Ureter (tissue), 1 donor: ENCODE data around the gene CDH23. TPM values are rescaled to one million over a fixed set of nuclear protein-coding genes. Genes with fewer than 3 reads are reported as not detected.

Experiments
- DNase-seq: peaks from one replicate; pipeline ENCODE4 v3.0.0-alpha.2; 2020; ENCODE audit warnings: low spot score
- total RNA-seq: library from RNA; stranded (reverse); gene quantifications from one replicate; pipeline ENCODE4 v1.2.4, GENCODE V29; 2023
- donor health status: DM: yes; HTN: yes; CAD: no.

The CDH23 gene
- total RNA-seq, 1 donor from 2014 or later = 79.3 TPM

- DNase-seq = no peak
Measured at GRCh38 chr10:71816936-71817618, 420.4 kb downstream of the CDH23 start.

DNA sequence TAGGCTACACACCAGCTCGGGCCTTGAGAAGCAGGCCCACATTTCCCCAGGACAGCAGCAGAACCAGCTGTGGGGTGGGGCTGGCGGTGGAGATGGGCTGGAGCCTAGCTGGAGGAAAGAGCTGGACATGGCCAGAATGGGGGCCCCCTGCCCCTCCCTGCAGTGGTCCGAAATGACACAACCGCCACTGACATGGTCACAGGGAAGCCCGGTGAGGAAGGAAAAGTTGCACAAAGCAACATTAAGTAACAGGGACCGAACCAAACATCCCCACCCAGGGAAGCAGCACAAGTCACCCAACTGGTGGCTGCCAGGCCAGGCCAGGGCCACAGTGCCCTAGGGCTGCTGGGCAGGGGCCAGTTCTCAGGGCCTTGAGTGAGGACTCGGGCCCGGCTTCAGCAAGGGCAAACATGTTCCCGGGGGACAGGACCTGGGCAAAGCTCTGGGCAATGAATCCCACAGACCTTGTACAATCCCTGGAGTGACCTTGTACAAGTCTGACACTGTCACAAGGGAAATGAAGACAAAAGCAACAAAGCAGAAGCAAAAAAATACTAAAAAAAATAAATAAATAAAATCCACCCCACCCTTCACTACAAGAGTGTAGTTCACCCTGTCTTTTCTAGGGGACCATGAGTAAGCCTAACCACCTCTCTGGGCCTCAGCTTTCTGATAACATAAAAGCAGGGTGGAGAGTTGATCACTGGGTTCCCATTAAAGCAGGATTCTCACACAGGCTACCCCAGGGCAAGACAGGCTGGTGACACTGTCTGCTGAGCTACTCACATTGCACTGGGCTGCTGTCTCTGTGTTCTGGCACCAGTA lies 421.3 kb downstream of the CDH23 start:
- no peak for DNase-seq

DNA sequence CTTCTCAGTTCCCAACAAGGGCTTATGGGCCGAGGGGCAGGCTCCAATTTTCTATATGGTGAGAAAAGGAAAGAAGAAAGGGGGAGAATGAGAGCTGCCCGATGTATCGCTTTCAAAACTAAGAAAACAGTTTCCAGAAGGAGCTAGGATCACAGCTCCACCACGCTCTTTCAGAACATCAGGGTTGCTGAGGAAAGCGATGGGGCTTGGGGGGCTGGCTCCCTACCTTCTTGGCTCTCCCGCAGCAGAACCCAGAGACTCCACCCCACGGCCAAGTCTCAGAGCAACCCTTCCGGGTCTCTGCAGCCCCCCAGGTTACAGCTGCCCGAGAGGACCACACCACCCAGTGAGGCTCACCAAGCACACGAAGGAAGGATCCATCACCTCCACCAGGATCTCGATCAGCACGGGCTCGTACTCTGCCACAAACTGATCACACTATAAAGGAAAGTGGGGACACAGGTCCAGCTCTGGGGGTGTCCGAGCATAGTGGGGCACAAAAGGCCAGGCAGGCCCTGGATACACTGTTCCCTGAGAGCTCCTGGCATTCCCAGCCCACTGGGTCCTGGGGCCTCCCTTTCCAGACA lies 422.0 kb downstream of the CDH23 start:
- DNase-seq = no peak

- no peak for DNase-seq
Measured at GRCh38 chr10:71819441-71819861, 422.7 kb downstream of the CDH23 start.

DNA sequence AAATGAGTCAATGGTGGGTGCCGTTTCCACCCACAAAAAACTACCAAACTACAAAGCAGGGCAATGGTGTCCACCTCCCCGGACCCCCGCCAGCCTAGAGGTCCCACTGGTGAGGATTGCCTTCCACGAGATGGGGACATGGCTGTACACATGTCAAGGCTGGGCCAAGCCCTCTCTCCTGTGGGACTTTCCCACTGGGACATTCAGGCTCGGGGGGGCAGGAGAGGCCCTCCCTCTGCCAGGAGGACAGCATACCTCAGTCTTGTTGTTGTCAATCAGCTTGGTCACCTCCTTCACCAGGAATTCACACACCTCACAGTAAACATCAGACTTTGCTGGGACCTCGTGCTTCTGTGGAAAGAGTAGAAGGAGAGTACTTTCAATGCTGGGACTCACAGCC lies 423.3 kb downstream of the CDH23 start:
- no peak for DNase-seq

DNA sequence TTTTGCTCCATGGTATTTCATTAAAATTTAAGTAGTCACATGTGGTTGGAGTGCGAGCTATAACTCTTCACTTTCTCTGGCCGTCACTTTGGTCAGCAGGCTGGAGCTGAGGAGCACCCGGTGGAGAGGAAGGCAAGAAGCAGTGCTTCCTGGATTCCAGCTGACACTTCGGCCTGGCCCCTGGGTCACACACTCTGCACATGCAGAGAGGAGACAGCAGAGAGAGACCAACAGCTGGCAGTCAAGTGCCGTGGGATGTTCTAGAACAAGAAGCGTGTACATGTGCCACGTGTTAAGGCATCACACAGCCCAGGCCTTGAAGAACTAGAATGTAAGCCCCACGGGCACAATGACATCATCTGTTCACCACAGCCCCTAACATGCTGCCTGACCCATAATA lies 424.2 kb downstream of the CDH23 start:
- no peak for DNase-seq

GRCh38 chr10:71821909-71822763 lies 425.4 kb downstream of the CDH23 start:
- DNase-seq = no peak

DNA sequence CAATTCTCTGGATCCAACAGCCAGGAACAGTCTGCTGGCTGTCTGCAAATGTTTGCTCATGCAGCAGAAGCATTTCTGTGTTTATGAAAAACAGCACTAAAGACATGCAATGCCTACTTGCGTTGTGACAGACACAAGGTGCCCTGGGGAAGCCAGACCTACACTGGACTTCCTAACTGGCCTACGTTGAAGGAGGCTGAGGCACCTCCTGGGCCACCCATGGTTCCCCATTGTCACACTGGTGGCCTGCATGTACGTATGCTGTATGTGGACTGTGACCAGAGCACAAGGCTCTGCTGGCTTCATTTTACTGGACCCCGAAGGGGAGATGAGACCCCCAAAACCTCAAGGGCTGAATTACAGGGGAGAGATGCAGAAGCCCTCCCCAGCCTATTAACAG lies 426.6 kb downstream of the CDH23 start:
- no peak for DNase-seq

DNA sequence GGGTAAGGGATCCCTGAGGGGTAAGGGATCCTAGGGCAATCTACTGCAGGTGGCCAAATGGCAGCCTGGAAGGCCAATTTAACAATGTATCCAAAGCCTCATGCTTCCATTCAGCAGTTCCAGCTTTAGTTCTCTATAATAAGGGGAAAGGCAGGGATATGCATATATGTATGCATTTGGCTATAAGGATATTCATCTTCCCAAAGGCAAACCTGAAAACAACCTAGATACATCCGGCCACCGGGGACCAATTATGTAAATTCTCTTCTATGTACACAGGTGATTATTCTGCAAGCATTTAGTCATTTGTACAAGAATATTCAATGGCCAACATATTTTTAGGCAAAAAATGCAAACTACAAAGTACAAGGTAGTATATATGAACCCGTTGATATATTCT lies 427.6 kb downstream of the CDH23 start:
- DNase-seq = no peak

DNA sequence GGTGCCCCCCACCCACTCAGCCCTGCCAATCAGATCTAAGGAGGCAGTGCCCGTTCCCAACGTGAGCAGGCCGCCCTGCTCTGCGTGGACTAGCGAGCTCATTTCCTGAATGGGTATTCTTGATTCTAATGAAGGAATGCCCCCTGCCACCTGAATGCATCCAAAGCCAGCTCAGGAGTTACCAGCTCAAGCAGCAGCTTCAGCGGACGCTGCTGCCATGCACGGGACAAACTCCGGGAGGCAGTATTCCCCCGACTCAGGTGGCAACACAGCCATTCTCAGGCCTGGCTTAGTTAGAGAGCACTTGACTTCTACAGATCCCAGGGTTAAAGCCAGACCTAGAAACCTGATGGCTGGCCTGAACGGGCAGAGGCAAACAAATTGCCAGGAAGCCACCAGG lies 428.5 kb downstream of the CDH23 start:
- no peak for DNase-seq

DNA sequence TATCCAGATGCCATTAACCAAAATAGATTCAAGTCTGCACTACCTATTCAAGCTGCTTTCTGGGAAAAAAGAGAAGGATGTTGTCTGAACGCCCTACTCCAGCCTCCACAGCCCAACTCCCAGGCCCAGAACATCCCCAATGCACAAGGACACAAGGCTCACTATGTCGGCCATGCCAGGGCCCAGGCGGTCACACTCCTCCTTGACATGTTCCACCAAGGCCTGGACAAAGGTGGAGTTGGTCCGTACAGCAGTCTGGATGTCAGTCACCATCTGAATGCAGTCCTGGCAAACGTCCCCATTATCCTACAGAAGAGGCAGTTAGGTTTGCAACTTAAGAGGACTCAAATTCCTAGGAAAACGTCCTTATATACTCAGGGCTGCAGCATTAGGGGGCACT lies 431.1 kb downstream of the CDH23 start:
- no peak for DNase-seq

DNA sequence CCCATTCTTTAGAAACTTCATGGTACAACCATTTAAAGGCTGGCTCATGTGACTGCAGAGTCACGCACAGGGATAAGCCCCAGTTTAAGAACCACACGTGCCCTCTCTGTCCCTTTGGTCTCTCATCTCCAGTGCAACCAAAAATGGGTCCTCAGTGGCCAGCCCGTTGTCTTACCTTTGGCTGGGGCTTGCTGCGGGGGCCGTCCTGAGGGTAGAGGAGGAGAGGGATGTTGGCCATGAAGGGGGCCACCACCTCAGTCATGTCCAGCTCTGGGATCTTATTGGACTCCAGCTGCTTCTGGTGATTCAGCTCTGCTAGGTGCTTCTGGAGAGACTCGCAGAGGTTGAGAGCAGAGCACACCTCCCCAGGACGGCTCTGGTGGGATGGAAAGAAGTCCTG lies 432.0 kb downstream of the CDH23 start:
- no peak for DNase-seq

DNA sequence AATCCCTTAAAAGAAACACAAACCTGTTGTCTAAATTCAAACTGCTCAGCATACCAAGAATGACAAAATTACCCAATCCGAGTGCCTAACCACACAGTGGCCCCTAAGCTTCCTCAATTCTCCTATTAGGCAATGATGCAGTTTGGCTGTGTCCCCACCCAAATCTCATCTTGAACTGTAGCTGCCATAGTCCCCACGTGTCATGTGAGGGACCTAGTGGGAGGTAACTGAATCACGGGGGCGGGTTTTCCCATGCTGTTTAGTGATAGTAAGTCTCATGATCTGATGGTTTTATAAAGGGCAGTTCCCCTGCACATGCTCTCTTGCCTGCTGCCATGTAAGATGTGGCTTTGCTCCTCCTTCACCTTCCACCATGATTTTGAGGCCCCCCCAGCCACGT lies 432.5 kb downstream of the CDH23 start:
- no peak for DNase-seq

DNA sequence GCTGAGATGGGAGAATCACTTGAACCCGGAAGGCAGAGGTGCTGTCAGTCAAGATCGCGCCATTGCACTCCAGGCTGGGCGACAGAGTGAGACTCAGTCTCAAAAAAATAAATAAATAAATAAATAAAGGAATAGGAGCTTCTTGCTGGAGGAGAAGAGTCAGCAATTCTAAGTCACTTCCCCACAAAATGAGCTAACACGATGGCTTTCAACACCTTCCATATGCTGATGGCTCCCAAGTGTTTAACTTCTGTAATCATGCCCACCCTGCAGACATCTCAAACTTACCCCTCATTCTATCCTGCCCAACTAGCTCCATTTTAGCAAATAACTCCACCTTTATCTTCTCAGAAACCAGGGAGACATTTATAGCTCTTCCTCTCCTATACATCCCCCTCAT lies 433.2 kb downstream of the CDH23 start:
- DNase-seq = no peak

DNA sequence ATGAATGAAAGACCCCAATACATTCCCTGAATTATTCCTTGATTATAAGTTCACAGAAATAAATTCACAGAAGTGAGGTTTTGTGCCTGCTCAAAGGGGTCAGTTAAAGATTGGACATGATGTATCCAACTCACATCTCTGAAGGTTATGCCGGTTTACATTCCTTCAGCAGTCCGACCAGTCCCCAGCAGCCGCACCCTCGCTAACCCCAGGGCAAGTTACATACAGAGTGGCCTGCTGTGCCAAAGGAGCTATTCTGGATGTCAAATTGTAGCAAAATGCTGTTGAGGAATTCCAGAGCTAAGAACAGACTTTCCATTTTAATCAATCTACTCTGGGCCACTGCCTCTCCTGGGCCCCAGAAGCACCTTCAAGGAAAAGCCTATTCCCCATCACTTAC lies 434.0 kb downstream of the CDH23 start:
- no peak for DNase-seq

DNA sequence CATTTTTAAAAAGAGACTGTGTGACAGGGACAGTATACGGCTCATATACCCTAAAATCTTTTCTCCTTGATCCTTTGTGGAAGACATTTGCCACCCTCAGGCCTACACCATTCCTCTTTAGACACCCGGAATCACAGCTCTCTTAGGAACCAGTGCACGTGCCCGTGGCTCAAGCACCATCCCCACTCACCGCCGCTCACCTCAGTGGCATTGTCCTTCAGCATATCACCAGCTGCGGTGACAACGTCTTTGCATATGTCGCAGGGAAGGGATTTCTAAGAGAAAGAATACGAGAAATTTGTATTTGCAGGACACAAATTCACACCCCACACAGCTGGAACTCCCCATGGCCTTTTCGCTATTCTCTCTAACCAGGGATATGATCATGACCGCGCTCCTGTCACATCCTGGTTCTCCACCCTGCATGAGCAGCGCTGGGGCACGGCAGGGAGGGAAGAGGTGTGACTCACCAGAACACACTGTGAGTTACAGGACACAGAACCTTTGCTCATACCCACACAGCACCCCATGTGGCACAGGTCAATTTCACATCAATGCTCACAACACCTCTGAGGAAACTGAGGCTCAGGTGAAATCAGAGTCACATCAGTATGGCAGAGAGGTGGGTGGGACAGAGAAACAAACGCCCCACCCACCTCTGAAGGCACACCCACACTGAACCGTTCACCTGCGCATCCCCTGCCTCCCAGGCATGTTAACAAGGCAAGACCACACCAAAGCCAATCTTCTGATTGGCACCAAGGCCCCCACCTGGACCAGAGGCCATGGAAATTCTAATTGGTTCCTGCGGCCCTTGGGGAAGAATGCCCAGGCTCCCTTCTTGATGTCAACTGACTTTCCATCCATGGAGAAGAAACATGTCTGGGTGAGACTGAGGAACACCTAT lies 435.2 kb downstream of the CDH23 start:
- DNase-seq = no peak

DNA sequence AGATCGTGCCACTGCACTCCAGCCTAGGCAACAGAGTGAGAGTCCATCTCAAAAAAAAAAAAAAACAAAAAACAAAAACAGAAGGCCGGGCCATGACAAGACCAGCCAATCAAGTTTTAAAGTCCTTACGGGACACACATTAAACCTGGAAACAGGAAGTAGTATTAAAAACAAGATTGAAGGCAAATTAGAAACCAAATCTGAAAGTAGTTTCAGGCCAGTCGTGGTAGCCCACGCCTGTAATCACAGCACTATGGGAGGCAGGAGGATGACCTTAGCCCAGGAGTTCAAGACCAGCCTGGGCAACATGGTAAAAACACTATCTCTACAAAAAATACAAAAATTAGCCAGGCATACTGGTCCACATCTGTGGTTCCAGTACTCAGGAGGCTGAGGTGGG lies 436.2 kb downstream of the CDH23 start:
- no peak for DNase-seq

- no peak for DNase-seq
Measured at GRCh38 chr10:71833451-71834342, 437.0 kb downstream of the CDH23 start.

- DNase-seq = no peak
Measured at GRCh38 chr10:71834343-71834674, 437.6 kb downstream of the CDH23 start.
